ENCODE measurements around the gene OPTN. TPM values are rescaled to one million over a fixed set of nuclear protein-coding genes. Genes with fewer than 3 reads are reported as not detected.

The OPTN gene
- total RNA-seq, 2 donors from 2014 or later: 23.4 to 32.7 TPM

DNA sequence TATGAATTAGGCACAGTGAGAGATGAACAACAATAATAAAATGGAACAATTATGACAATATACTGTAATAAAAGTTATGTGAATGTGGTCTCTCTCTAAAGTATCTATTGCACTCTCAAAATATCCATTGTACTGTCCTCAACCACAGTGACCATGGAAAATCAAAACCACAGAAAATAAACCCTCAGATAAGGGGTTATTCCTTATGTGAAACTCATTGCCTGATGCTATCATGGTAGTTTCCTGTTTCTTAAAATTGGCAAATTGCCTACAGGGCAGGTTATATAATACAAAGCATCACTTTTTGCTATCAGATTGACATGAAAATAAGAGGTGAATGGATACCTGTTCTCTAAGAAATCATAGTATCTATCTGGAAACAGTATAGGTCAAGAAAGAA, 65.2 kb downstream of the OPTN start:
- Histone ChIP-seq H3K4me1 (peaks cover 12% of the 10 kb centered on the region), H3K27ac (no peak overlapping the region), H3K9me3 (no peaks in the 10 kb centered on the region), H3K36me3 (replicated peaks in 1 of 2; ENCODE audit: insufficient read depth in 1 of 2, low read depth in 2 of 2) (no peaks in the 10 kb centered on the region), H3K27me3 (no peaks in the 10 kb centered on the region), H3K4me3 (no peak overlapping the region)
- DNase-seq (no peak), ATAC-seq (no peak)
- intact Hi-C loops (cut with DNase I): loop anchor here (10.0 kb wide), 1 partner anchor 140 kb away; the partner anchor contains the start of gene PHYH
- TF ChIP-seq POLR2A (IDR thresholded peaks at IDR 0.05): no peak
- TF ChIP-seq, protein P1, sequence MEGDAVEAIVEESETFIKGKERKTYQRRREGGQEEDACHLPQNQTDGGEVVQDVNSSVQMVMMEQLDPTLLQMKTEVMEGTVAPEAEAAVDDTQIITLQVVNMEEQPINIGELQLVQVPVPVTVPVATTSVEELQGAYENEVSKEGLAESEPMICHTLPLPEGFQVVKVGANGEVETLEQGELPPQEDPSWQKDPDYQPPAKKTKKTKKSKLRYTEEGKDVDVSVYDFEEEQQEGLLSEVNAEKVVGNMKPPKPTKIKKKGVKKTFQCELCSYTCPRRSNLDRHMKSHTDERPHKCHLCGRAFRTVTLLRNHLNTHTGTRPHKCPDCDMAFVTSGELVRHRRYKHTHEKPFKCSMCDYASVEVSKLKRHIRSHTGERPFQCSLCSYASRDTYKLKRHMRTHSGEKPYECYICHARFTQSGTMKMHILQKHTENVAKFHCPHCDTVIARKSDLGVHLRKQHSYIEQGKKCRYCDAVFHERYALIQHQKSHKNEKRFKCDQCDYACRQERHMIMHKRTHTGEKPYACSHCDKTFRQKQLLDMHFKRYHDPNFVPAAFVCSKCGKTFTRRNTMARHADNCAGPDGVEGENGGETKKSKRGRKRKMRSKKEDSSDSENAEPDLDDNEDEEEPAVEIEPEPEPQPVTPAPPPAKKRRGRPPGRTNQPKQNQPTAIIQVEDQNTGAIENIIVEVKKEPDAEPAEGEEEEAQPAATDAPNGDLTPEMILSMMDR (IDR thresholded peaks at IDR 0.05): no peak

DNA sequence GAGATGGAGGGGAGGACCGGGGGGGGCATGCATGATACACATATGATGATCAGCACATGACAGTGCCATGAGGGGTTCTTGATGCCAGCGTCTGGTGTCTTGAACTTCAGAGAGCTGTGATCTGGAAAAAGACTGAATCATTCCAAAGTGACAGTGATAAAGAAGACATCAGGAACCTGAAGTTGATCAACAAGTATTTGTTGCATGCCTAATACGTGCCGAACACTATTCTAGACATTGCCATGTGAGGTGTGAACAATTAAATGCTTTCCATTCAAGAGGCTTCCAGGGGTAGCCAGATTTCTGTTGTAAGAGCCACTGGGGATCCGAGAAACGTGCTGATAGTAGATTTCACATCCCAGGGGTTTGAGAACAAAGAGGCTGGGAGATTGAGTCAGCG, 67.6 kb downstream of the OPTN start:
- intact Hi-C loops (cut with DNase I): loop anchor here (10.0 kb wide), 1 partner anchor 137 kb away; the partner anchor contains the start of gene PHYH
- ATAC-seq (no peak), DNase-seq (no peak)
- Histone ChIP-seq H3K4me1 (no peaks in the 10 kb centered on the region), H3K27me3 (no peaks in the 10 kb centered on the region), H3K4me3 (no peak overlapping the region), H3K36me3 (replicated peaks in 1 of 2; ENCODE audit: insufficient read depth in 1 of 2, low read depth in 2 of 2) (no peaks in the 10 kb centered on the region), H3K27ac (no peak overlapping the region), H3K9me3 (no peaks in the 10 kb centered on the region)
- 81 to 85% methylated on average over 7 of the region's 7 CpGs for WGBS, 2 donors
- no peak for TF ChIP-seq POLR2A (IDR thresholded peaks at IDR 0.05)
- TF ChIP-seq, protein P1 (IDR thresholded peaks at IDR 0.05): no peak

DNA sequence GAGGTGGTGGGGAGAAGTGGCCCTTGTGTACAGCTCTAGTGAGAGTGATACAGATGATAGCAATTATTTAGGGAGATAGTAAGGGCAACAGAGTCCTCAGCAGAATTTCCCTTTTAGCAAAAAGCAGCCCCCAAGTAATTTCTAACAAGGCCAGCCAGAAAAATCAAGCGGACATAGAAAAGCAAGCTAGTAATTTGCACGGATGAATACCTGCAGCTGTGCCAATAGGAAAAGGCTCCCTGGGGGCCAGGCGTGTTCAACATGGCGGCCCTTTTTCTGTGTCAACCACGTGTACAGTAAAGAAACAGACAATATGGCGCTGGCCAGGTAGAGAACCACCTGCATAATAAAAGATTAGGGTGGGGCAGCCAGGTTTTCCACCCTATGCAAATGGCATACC, 68.8 kb downstream of the OPTN start:
- TF ChIP-seq, protein P1 (IDR thresholded peaks at IDR 0.05): no peak
- no peak for TF ChIP-seq POLR2A (IDR thresholded peaks at IDR 0.05)
- Histone ChIP-seq H3K36me3 (replicated peaks in 1 of 2; ENCODE audit: insufficient read depth in 1 of 2, low read depth in 2 of 2) (no peaks in the 10 kb centered on the region), H3K27me3 (no peaks in the 10 kb centered on the region), H3K4me3 (no peak overlapping the region), H3K4me1 (no peaks in the 10 kb centered on the region), H3K27ac (no peak overlapping the region), H3K9me3 (no peaks in the 10 kb centered on the region)
- no peak for DNase-seq
- ATAC-seq: no peak
- intact Hi-C loops (cut with DNase I): loop anchor here (10.0 kb wide), 1 partner anchor 136 kb away; the partner anchor contains the start of gene PHYH
- WGBS, 2 donors: 90 to 94% methylated on average over 6 of the region's 6 CpGs

GRCh38 chr10:13173616-13174015, 73.7 kb downstream of the OPTN start:
- intact Hi-C loops (cut with DNase I): no loop called here
- TF ChIP-seq, protein P1 (IDR thresholded peaks at IDR 0.05): no peak
- no peak for TF ChIP-seq POLR2A (IDR thresholded peaks at IDR 0.05)

GRCh38 chr10:13180788-13181187, 80.8 kb downstream of the OPTN start:
- H3K4me3 ChIP-seq: no peak overlapping the region
- DNase-seq: no peak
- no peaks in the 10 kb centered on the region for H3K9me3 ChIP-seq
- no peaks in the 10 kb centered on the region for H3K4me1 ChIP-seq
- TF ChIP-seq, protein P1 (IDR thresholded peaks at IDR 0.05): no peak
- TF ChIP-seq POLR2A (IDR thresholded peaks at IDR 0.05): no peak
- 91 to 93% methylated on average over 4 of the region's 4 CpGs for WGBS, 2 donors
- intact Hi-C loops (cut with DNase I): no loop called here
- no peaks in the 10 kb centered on the region for H3K27me3 ChIP-seq
- ATAC-seq: no peak
- no peaks in the 10 kb centered on the region for H3K36me3 ChIP-seq (replicated peaks in 1 of 2; ENCODE audit: insufficient read depth in 1 of 2, low read depth in 2 of 2)
- H3K27ac ChIP-seq: no peak overlapping the region

More at GRCh38 chr10:13173616-13174015, 73.7 kb downstream of the OPTN start:
- Histone ChIP-seq H3K36me3 (replicated peaks in 1 of 2; ENCODE audit: insufficient read depth in 1 of 2, low read depth in 2 of 2) (no peaks in the 10 kb centered on the region), H3K4me3 (no peak overlapping the region), H3K9me3 (no peaks in the 10 kb centered on the region), H3K27me3 (no peaks in the 10 kb centered on the region), H3K4me1 (no peaks in the 10 kb centered on the region), H3K27ac (no peak overlapping the region)
- 95 to 96% methylated on average over 2 of the region's 2 CpGs for WGBS, 2 donors
- no peak for DNase-seq
- no peak for ATAC-seq
